GM12865 (cell line): Measurements from ENCODE around the gene SLC44A3.

Experiments
- DNase-seq: peaks from one replicate; pipeline ENCODE4 v3.0.0; 2010; ENCODE audit warnings: low read depth
- H3K4me3 ChIP-seq: 2 replicates; pipeline ENCODE4 v1.5.1; 2011; ENCODE audit warnings: mild to moderate bottlenecking, low read depth, low read length, control low read depth
- CTCF ChIP-seq: IDR thresholded peaks from 2 replicates; pipeline ENCODE4 v1.5.1; 2011; ENCODE audit warnings: low read length, control low read depth, low read depth, inconsistent platforms; ENCODE audit not compliant: insufficient read depth; ENCODE audit errors: missing control alignments

SLC44A3 gene

GRCh38 chr1:94777281-94777680 lies 42.9 kb upstream of the SLC44A3 start:
- TF ChIP-seq CTCF = no peak
- H3K4me3 ChIP-seq = no peak overlapping the region
- no peak for DNase-seq

DNA sequence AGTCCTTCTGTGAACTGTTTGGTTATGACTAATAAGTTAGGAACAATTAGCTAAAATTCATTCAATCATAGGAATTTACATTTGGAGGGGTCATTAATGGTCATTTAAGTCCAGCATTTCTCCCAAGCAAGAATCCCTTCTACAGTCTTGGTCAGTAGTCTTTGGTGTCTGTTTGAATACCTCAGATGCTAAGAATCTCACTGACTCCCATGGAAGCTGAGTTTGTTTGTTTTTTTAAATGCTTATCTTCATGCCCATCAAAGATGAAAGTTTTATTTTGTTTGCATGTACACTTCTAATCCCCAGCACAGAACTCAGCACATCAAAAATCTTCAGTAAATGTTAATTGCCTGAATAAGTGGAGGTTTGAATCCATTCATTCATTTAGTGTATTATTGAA lies 41.3 kb upstream of the SLC44A3 start:
- TF ChIP-seq CTCF = no peak
- no peak overlapping the region for H3K4me3 ChIP-seq
- no peak for DNase-seq

DNA sequence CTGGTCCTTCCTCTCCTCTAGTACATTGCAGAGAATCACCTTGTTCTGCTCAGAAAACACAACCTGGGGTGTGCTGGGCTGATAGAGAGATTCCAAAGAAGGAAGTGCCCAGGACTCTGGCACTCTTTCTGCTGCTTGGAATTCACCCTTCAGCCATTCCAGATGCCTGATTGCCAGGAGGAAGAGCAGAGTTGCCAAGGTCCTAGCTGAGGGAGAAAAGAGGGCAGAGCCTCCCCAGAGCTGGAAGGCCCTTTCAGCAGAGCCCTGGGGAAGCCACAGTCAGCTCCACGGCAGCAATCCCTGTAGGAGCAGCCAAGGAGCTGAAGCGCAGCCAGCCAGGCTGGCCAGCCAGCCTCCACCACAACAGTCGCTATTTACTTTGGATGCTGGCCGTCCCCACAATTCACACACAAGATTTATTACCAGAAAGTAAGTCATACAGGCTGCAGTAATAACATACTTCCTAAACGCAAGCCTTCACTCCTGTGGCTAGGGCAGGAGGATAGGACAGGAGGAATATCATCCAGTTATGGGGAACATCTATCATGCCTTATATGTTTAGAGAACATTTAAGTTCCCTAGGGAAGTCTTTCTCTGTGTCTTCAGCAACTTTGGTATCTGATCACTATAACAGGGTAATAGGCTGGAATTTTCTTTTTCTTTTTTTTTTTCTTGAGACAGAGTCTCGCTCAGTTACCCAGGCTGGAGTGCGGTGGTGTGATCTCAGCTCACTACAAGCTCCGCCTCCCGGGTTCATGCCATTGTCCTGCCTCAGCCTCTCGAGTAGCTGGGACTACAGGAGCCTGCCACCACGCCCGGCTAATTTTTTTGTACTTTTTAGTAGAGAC lies 36.6 kb upstream of the SLC44A3 start:
- no peak for DNase-seq

DNA sequence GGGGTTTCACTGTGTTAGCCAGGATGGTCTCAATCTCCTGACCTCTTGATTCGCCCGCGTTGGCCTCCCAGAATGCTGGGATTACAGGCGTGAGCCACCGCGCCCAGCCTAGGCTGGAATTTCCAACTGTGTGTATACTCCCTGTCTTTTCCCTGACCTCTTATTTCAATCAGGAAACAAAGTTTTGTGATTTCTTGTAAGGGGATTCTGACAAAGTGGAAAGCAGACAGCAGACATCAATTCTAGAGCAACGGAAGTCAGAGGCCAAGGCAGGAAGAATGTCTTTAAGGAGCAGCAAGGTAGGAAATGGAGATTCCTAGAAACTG lies 36.0 kb upstream of the SLC44A3 start:
- H3K4me3 ChIP-seq = no peak overlapping the region
- DNase-seq = no peak
- TF ChIP-seq CTCF = no peak

More for the DNA sequence above, 36.6 kb upstream of the SLC44A3 start:
- no peak for TF ChIP-seq CTCF
- H3K4me3 ChIP-seq = no peak overlapping the region

DNA sequence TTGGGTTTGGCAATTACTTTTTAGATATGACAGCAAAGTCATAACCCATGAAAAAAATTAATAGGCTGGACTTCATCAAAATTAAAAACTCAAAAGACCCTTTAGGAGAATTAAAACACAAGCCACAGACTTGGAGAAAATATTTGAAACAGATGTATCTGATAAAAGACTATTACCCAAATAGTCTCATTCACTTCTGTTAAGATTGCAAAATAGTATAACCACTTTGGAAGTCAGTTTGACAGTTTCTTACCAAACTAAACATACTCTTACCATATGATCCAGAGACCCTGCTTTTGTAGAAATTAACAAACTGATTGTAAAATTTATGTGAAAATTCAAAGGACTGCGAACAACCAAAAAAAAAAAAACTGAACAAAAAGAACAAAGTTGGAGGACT lies 32.5 kb upstream of the SLC44A3 start:
- TF ChIP-seq CTCF = no peak
- no peak for DNase-seq
- no peak overlapping the region for H3K4me3 ChIP-seq

DNA sequence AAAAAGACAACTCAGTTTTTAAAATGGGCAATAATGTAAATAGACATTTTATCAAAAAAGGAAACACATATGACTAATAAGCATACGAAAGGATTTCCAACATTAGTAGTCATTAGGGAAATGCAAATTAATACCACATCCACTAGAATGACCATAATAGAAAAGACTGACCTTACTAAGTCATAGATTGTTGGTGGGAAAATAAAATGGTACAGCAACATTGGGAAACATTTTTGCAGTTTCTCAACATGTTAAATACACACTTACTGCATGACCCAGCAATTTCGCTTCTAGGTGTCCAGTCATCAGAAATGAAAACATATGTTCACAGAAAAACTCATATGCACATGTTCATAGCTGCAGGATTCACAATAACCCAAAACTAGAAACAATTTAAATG lies 29.9 kb upstream of the SLC44A3 start:
- no peak overlapping the region for H3K4me3 ChIP-seq
- DNase-seq = no peak
- TF ChIP-seq CTCF = no peak

GRCh38 chr1:94790670-94791069 lies 29.5 kb upstream of the SLC44A3 start:
- TF ChIP-seq CTCF = no peak
- DNase-seq = no peak
- H3K4me3 ChIP-seq = no peak overlapping the region
